ENCODE measurements around the gene HAVCR1.
"Not testable (repeated sequence)": the region's sequence is repeated elsewhere in the genome, so short reads cannot be mapped to it uniquely, and the experiment has no call there.

Gene HAVCR1

GRCh38 chr5:157051604-157052245 is 7.2 kb downstream of the HAVCR1 start:
- H3K4me3 ChIP-seq (ENCODE audit: low read depth, low read length): no peak overlapping the region
- no peak for DNase-seq (ENCODE audit: low read depth)

GRCh38 chr5:157050050-157050449 is 8.9 kb downstream of the HAVCR1 start:
- H3K4me3 ChIP-seq (ENCODE audit: low read depth, low read length): no peak overlapping the region
- DNase-seq (ENCODE audit: low read depth): no peak

GRCh38 chr5:157049605-157050004 is 9.3 kb downstream of the HAVCR1 start:
- H3K4me3 ChIP-seq (ENCODE audit: low read depth, low read length): no peak overlapping the region
- DNase-seq (ENCODE audit: low read depth): no peak

DNA sequence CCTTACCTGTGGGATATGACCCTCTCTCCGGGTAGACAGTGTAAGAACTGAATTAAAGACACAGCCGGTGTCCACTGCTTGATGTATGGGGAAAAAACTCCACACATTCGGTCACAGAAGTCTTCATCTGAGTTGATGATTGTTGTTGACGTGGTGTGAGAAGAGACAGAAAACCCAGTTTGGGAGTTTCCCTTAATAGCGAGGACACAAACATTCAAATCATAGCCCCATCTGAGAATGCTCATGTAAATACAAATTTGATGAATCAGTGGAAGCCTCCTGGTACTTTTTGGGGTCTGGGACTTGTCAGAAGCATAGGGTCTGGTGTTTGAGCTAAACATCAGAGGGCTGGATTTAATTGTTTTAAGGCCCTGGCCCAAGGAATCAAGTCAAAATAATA is 11.0 kb downstream of the HAVCR1 start:
- no peak overlapping the region for H3K4me3 ChIP-seq (ENCODE audit: low read depth, low read length)

DNA sequence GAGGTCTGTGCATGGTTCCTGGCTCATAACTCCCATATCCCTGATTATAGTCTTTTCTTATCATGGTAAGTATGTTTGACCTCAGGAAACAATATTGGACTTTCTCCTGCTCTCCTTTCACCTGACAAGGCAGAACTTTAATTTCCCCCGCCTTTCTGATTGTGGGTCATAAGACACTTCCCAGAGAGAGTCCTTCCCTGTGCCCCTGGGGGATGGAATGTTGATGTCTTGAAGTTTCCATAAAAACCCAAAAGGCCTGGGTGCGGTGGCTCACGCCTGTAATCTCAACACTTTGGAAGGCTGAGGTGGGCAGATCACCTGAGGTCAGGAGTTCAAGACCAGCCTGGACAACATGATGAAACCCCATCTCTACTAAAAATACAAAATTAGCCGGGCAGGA is 11.9 kb downstream of the HAVCR1 start:
- not testable (repeated sequence) for H3K4me3 ChIP-seq (ENCODE audit: low read depth, low read length); DNase-seq (ENCODE audit: low read depth)

More for the DNA sequence above, 11.0 kb downstream of the HAVCR1 start:
- no peak for DNase-seq (ENCODE audit: low read depth)

GRCh38 chr5:157046041-157046440 is 12.9 kb downstream of the HAVCR1 start:
- no peak for DNase-seq (ENCODE audit: low read depth)
- H3K4me3 ChIP-seq (ENCODE audit: low read depth, low read length): no peak overlapping the region

DNA sequence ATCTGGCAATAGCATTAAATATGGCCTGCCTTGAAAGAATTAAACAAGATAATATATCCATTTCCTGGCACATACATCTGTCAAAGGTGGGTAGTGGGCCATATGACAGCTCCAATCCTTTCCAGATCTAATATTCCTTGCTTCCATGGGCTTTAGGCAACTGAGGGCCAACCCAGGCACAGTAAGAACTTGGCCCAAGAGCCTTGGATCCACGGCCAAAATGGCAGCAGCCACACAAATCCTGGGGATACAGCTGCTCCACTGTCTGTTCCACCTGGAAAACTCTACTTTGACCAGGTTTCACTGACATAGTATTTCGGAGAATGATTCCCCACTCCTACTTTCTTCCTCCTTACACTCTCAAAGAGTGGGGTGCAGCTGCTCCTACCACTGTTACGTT is 13.3 kb downstream of the HAVCR1 start:
- no peak for DNase-seq (ENCODE audit: low read depth)
- no peak overlapping the region for H3K4me3 ChIP-seq (ENCODE audit: low read depth, low read length)

DNA sequence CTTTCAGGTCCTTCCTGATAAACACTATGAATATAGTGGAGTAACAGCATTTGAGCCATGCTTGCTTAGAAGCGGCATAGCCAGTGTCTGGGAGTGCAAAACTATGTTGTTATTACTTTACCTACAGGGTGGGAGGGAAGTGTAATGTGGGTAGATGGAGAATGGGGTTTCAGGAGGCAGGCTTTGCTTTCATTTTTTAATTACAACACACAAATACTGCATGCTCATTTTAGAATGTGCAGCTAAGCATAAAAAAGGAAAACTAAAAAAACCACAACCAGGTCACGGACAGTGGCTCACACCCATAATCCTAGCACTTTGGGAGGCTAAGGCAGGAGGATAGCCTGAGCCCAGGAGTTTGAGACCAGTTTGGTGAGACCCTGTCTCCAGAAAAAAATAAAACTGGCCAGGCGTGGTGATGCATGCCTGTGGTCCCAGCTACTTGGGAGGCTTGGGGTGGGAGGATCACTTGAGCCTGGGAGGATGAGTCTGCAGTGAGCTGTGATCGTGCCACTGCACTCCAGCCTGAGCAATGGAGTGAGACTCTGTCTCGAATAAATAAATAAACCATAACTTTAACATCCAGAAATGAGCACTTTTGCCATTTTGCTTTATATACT is 20.2 kb downstream of the HAVCR1 start:
- no peak for DNase-seq (ENCODE audit: low read depth)

DNA sequence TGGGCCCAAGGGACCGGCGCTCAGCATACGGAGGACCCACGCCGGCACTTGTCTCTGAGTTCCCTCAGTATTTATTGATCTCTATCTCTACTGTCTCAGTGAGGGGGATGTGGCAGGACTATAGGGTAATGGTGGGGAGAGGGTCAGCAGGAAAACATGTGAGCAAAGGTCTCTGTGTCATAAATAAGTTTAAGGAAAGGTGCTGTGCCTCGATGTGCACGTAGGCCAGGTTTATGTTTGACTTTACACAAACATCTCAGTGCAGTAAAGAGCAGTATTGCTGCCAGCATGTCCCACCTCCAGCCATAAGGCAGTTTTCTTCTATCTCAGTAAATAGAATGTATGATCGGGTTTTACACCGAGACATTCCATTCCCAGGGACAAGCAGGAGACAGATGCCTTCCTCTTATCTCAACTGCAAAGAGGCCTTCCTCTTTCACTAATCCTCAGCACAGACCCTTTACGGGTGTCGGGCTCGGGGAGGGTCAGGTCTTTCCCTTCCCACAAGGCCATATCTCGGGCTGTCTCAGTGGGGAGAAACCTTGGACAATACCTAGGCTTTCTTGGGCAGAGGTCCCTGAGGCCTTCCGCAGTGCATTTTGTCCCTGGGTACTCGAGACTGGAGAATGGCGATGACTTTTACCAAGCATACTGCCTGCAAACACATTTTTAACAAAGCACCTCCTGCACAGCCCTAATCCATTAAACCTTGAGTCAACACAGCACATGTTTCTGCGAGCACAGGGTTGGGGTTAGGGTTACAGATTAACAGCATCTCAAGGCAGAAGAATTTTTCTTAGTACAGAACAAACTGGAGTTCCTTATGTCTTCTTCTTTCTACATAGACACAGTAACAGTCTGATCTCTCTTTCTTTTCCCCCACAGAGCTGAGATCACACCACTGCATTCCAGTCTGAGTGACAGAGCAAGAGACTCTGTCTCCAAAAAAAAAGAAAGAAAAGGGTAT is 24.5 kb downstream of the HAVCR1 start:
- not testable (repeated sequence) for H3K4me3 ChIP-seq (ENCODE audit: low read depth, low read length); DNase-seq (ENCODE audit: low read depth)

More for the DNA sequence above, 20.2 kb downstream of the HAVCR1 start:
- no peak overlapping the region for H3K4me3 ChIP-seq (ENCODE audit: low read depth, low read length)

- no peak for DNase-seq (ENCODE audit: low read depth)
- H3K4me3 ChIP-seq (ENCODE audit: low read depth, low read length): no peak overlapping the region
These were observed 25.8 kb downstream of the HAVCR1 start for GRCh38 chr5:157033071-157033583.

- no peak for DNase-seq (ENCODE audit: low read depth)
- H3K4me3 ChIP-seq (ENCODE audit: low read depth, low read length): no peak overlapping the region
These were observed 28.2 kb downstream of the HAVCR1 start for GRCh38 chr5:157030692-157031091.

GRCh38 chr5:157029457-157029856 is 29.5 kb downstream of the HAVCR1 start:
- H3K4me3 ChIP-seq (ENCODE audit: low read depth, low read length): no peak overlapping the region
- no peak for DNase-seq (ENCODE audit: low read depth)

DNA sequence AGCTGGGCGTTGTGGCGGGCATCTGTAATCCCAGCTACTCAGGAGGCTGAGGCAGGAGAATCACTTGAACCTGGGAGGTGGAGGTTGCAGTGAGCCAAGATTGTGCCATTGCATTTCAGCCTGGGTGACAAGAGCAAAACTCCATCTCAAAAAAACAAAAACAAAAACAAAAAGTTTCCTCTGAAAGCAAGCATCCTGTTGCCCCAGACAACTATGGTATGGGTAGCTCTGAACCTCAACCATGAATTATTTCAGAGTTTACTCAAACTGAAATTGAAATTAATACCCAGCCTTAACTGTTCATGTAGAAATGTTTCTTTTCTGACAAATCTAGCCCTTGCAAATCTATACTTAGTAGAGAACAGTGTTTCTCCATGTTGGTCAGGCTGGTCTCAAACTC is 31.3 kb downstream of the HAVCR1 start:
- DNase-seq (ENCODE audit: low read depth); H3K4me3 ChIP-seq (ENCODE audit: low read depth, low read length): not testable (repeated sequence)

GRCh38 chr5:157026789-157027424 is 32.0 kb downstream of the HAVCR1 start:
- no peak for DNase-seq (ENCODE audit: low read depth)

DNA sequence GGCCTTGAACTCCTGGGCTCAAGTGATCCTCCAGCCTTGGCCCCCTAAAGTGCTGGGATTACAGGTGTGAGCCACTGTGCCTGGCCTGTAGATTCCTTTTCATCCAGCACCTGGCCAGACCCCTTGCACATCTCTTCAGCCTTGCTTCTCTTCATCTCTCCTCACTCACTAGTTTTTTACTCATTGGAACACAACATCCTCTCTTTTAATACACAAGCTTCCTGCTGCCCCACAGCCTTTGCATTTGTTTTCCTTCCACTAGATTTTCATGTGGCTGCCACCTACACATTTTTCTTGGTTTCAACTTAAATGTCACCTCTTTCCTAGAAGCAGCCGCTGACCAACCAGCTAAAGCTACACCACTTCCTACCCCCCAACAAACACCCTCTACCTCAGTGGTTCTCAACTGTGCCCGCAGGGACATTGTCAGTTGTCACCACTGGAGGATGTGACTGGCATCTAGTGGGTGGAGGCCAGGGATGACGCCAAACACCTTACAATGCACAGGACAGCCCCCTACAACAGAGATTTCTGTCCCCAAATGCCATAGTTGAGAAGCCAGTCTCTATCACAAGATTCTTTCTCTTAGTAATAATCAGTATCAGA is 33.7 kb downstream of the HAVCR1 start:
- H3K4me3 ChIP-seq (ENCODE audit: low read depth, low read length): no peak overlapping the region
- no peak for DNase-seq (ENCODE audit: low read depth)

More at GRCh38 chr5:157026789-157027424, 32.0 kb downstream of the HAVCR1 start:
- H3K4me3 ChIP-seq (ENCODE audit: low read depth, low read length): no peak overlapping the region

DNA sequence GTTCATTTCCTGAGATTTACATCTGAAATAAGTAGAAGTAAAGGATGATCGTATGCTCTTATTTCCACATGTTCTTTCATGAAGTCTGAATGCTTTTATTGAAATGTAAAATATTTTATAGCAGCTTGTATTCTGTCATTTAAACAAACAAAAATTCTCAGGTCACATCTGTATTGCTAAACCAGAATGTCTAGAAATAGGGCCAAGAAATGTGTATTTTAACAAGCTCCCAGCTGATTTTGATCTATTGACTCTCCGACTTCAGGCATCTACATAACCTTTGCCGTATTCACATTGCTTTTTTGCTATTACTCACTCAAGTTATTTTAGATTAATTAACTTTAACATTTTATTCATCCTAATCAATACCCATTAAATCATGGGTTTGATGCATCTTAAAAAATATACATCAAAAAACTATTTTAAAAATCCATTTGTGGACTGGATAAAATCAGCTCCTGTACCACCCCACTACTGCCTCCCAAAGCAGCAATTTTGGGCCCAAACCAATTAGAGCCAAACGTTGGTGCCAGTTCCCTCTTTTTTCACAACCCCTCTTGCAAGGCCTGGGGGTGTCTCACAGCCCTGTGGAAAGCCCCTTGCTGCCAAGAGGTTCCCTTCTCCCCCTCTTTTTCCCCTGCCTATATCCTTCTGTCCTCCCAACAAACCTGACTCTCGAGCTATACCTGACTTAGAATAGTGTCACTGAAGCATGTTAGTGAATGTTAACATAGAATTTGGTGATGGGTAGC is 34.5 kb downstream of the HAVCR1 start:
- H3K4me3 ChIP-seq (ENCODE audit: low read depth, low read length): no peak overlapping the region
- no peak for DNase-seq (ENCODE audit: low read depth)

- no peak overlapping the region for H3K4me3 ChIP-seq (ENCODE audit: low read depth, low read length)
- DNase-seq (ENCODE audit: low read depth): no peak
These were observed 36.9 kb downstream of the HAVCR1 start for GRCh38 chr5:157022024-157022423.

DNA sequence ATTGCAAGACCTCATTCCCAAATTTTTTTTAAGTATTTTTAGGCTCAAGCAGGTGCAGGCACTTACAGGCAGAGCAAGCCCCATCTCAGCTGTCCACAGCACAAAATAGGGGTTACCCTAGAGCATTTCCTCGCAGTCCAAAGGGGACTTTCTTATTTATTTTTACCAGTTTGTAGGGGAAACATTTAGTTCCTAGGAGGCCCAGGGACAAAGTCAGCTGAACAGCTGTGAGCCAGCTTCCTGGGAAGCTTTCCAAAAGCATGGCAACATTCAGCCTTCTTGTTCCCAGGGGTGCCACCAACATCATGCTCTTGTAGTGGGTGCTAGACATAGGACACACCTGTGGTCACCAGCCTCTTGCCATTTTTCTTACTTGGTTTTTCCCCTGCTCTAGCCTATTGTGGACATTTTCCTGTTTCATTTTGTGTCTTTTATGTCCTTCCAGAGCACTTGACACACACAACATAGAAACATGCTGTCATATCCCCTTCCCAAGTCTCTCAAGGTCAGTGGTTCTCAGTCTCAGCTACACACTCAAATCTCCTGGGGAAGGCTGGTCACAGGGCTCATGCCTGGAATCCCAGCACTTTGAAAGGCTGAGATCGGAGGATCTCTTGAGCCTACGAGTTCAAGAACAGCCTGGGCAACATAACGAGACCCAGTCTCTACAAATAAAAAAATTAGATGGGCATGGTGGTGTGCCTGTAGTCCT is 38.2 kb downstream of the HAVCR1 start:
- DNase-seq (ENCODE audit: low read depth): no peak
- no peak overlapping the region for H3K4me3 ChIP-seq (ENCODE audit: low read depth, low read length)

Data from skeletal muscle cell (primary cell).